Medulla oblongata (tissue), 1 donor: Measurements from ENCODE around the gene ABCA13.
"Not testable (repeated sequence)": the region's sequence is repeated elsewhere in the genome, so short reads cannot be mapped to it uniquely, and the experiment has no call there.

ENCODE experiments used
- DNase-seq: peaks from one replicate; pipeline ENCODE4 v3.0.0-alpha.2; 2015; ENCODE audit errors: extremely low spot score

Gene ABCA13

GRCh38 chr7:48171202-48171601 lies at the start of gene ABCA13:
TSS of gene ABCA13 (plus strand) at chr7:48171458. CDS start at chr7:48171484, 26 bp downstream.
- DNase-seq: no peak

GRCh38 chr7:48126037-48126436 lies 45.2 kb upstream of the ABCA13 start:
- no peak for DNase-seq

- DNase-seq: no peak
These were observed 40.6 kb upstream of the ABCA13 start for GRCh38 chr7:48130658-48131108.

GRCh38 chr7:48132792-48133191 lies 38.5 kb upstream of the ABCA13 start:
- no peak for DNase-seq

GRCh38 chr7:48139459-48139858 lies 31.8 kb upstream of the ABCA13 start:
- DNase-seq: no peak

GRCh38 chr7:48140001-48140681 lies 31.1 kb upstream of the ABCA13 start:
- no peak for DNase-seq

GRCh38 chr7:48141521-48141920 lies 29.7 kb upstream of the ABCA13 start:
- DNase-seq: no peak

GRCh38 chr7:48144291-48144768 lies 26.9 kb upstream of the ABCA13 start:
- DNase-seq: no peak

- DNase-seq: no peak
These were observed 24.1 kb upstream of the ABCA13 start for GRCh38 chr7:48147078-48147591.

GRCh38 chr7:48147690-48148089 lies 23.6 kb upstream of the ABCA13 start:
- not testable (repeated sequence) for DNase-seq

GRCh38 chr7:48148311-48148710 lies 22.9 kb upstream of the ABCA13 start:
- DNase-seq: no peak

GRCh38 chr7:48149058-48149457 lies 22.2 kb upstream of the ABCA13 start:
- DNase-seq: no peak

- DNase-seq: no peak
These were observed 21.2 kb upstream of the ABCA13 start for GRCh38 chr7:48150086-48150485.

- DNase-seq: no peak
These were observed 16.4 kb upstream of the ABCA13 start for GRCh38 chr7:48154792-48155413.

GRCh38 chr7:48158404-48158803 lies 12.9 kb upstream of the ABCA13 start:
- no peak for DNase-seq

- no peak for DNase-seq
These were observed 9.7 kb upstream of the ABCA13 start for GRCh38 chr7:48161407-48162125.

GRCh38 chr7:48165157-48165556 lies 6.1 kb upstream of the ABCA13 start:
- no peak for DNase-seq

- DNase-seq: no peak
These were observed 3.1 kb upstream of the ABCA13 start for GRCh38 chr7:48168159-48168558.

- DNase-seq: no peak
These were observed 752 bp upstream of the ABCA13 start for GRCh38 chr7:48170506-48170905.

- no peak for DNase-seq
These were observed 2.1 kb downstream of the ABCA13 start for GRCh38 chr7:48173313-48173712.

- DNase-seq: no peak
These were observed 2.6 kb downstream of the ABCA13 start for GRCh38 chr7:48173756-48174382.

- DNase-seq: no peak
These were observed 3.8 kb downstream of the ABCA13 start for GRCh38 chr7:48175019-48175418.
